ENCODE measurements around the gene FIGN.
A peak's percentile ranks its signal among the peaks of the same experiment; 100 is the strongest.

Gene FIGN

GRCh38 chr2:163604941-163605555 lies 130.8 kb downstream of the FIGN start:
- peak; percentile 52 for DNase-seq (ENCODE audit: low read depth)
- no peak for TF ChIP-seq CTCF (IDR thresholded peaks at IDR 0.05; ENCODE audit: insufficient read depth, low read depth, low read length, missing control alignments)
- no peak overlapping the region for H3K4me3 ChIP-seq (ENCODE audit: low read length)

- H3K4me3 ChIP-seq (ENCODE audit: low read length) = no peak overlapping the region
- no peak for DNase-seq (ENCODE audit: low read depth)
Observed at GRCh38 chr2:163602196-163602595, 133.6 kb downstream of the FIGN start.

GRCh38 chr2:163601377-163601776 lies 134.4 kb downstream of the FIGN start:
- no peak overlapping the region for H3K4me3 ChIP-seq (ENCODE audit: low read length)
- TF ChIP-seq CTCF (IDR thresholded peaks at IDR 0.05; ENCODE audit: insufficient read depth, low read depth, low read length, missing control alignments) = no peak
- peak; percentile 67 for DNase-seq (ENCODE audit: low read depth)

More at GRCh38 chr2:163602196-163602595, 133.6 kb downstream of the FIGN start:
- no peak for TF ChIP-seq CTCF (IDR thresholded peaks at IDR 0.05; ENCODE audit: insufficient read depth, low read depth, low read length, missing control alignments)

GRCh38 chr2:163600801-163601200 lies 135.0 kb downstream of the FIGN start:
- DNase-seq (ENCODE audit: low read depth) = no peak
- no peak overlapping the region for H3K4me3 ChIP-seq (ENCODE audit: low read length)
- no peak for TF ChIP-seq CTCF (IDR thresholded peaks at IDR 0.05; ENCODE audit: insufficient read depth, low read depth, low read length, missing control alignments)

- no peak for DNase-seq (ENCODE audit: low read depth)
- TF ChIP-seq CTCF (IDR thresholded peaks at IDR 0.05; ENCODE audit: insufficient read depth, low read depth, low read length, missing control alignments) = no peak
Observed at GRCh38 chr2:163595028-163595427, 140.8 kb downstream of the FIGN start.

GRCh38 chr2:163594497-163594896 lies 141.3 kb downstream of the FIGN start:
- H3K4me3 ChIP-seq (ENCODE audit: low read length) = no peak overlapping the region
- no peak for TF ChIP-seq CTCF (IDR thresholded peaks at IDR 0.05; ENCODE audit: insufficient read depth, low read depth, low read length, missing control alignments)
- no peak for DNase-seq (ENCODE audit: low read depth)

More at GRCh38 chr2:163595028-163595427, 140.8 kb downstream of the FIGN start:
- no peak overlapping the region for H3K4me3 ChIP-seq (ENCODE audit: low read length)

GRCh38 chr2:163593982-163594381 lies 141.8 kb downstream of the FIGN start:
- no peak for DNase-seq (ENCODE audit: low read depth)
- H3K4me3 ChIP-seq (ENCODE audit: low read length) = no peak overlapping the region
- no peak for TF ChIP-seq CTCF (IDR thresholded peaks at IDR 0.05; ENCODE audit: insufficient read depth, low read depth, low read length, missing control alignments)
